LNCAP (cell line): ENCODE measurements around the gene CDKAL1.

Source experiments
- TF ChIP-seq, protein P1 (sequence below): fragments of 450-650 bp; IDR thresholded peaks from 2 replicates; pipeline ENCODE4 v1.5.1; 2017; ENCODE audit warnings: mild to moderate bottlenecking

Gene CDKAL1

GRCh38 chr6:21188505-21189223 is 654.4 kb downstream of the CDKAL1 start:
- TF ChIP-seq, protein P1, sequence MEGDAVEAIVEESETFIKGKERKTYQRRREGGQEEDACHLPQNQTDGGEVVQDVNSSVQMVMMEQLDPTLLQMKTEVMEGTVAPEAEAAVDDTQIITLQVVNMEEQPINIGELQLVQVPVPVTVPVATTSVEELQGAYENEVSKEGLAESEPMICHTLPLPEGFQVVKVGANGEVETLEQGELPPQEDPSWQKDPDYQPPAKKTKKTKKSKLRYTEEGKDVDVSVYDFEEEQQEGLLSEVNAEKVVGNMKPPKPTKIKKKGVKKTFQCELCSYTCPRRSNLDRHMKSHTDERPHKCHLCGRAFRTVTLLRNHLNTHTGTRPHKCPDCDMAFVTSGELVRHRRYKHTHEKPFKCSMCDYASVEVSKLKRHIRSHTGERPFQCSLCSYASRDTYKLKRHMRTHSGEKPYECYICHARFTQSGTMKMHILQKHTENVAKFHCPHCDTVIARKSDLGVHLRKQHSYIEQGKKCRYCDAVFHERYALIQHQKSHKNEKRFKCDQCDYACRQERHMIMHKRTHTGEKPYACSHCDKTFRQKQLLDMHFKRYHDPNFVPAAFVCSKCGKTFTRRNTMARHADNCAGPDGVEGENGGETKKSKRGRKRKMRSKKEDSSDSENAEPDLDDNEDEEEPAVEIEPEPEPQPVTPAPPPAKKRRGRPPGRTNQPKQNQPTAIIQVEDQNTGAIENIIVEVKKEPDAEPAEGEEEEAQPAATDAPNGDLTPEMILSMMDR: no peak

- TF ChIP-seq, protein P1: no peak
These were observed 655.5 kb downstream of the CDKAL1 start for GRCh38 chr6:21189759-21190158.

- TF ChIP-seq, protein P1: no peak
These were observed 656.4 kb downstream of the CDKAL1 start for GRCh38 chr6:21190701-21191100.

GRCh38 chr6:21193790-21194475 is 659.7 kb downstream of the CDKAL1 start:
- TF ChIP-seq, protein P1: no peak

GRCh38 chr6:21198032-21198640 is 663.9 kb downstream of the CDKAL1 start:
- TF ChIP-seq, protein P1: no peak

DNA sequence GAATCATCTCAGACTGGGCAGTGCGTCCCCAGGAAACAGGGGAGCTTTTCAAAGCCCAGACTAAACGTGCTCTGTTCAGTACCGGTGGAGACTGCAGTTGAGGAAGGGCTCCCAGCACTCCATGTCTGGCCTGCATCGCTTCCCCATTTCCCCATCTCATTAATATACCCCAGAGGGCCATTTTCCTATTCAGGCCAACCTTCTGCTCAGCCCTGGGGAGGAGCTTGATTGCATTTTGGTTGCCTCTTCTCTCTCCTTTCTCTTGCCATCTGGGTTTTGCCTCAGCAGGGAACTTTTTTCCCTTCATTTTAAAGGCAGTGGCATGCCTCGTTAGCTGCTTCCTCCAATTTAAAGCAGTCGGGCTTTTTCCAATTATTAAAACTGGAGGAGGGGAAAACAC is 665.0 kb downstream of the CDKAL1 start:
- TF ChIP-seq, protein P1: no peak

- TF ChIP-seq, protein P1: no peak
These were observed 666.0 kb downstream of the CDKAL1 start for GRCh38 chr6:21200134-21200870.
